IMR-90 (cell line): ENCODE results near the gene FAM72D.
"Not testable (repeated sequence)": the region's sequence is repeated elsewhere in the genome, so short reads cannot be mapped to it uniquely, and the experiment has no call there.

Experiments used
- CHD1 ChIP-seq: IDR thresholded peaks from 2 replicates; pipeline ENCODE4 v1.6.1; 2012; ENCODE audit warnings: low read depth, low read length, improper control_type of control experiment
- MAFK ChIP-seq: IDR thresholded peaks from 2 replicates; pipeline ENCODE4 v1.6.1; 2012; ENCODE audit warnings: low read depth, low read length, improper control_type of control experiment
- POLR2A ChIP-seq: IDR thresholded peaks from 2 replicates; pipeline ENCODE4 v1.6.1; 2012; ENCODE audit warnings: mild to moderate bottlenecking, low read depth, low read length
- RAD21 ChIP-seq: IDR thresholded peaks from 2 replicates; pipeline ENCODE4 v1.6.1; 2012; ENCODE audit warnings: low read length, improper control_type of control experiment
- SMC3 ChIP-seq: fragments of 150-350 bp; IDR thresholded peaks from 2 replicates; pipeline ENCODE4 v1.6.1; 2016; ENCODE audit warnings: low read depth, mild to moderate bottlenecking, antibody characterized with exemption, low read length, moderate library complexity

DNA sequence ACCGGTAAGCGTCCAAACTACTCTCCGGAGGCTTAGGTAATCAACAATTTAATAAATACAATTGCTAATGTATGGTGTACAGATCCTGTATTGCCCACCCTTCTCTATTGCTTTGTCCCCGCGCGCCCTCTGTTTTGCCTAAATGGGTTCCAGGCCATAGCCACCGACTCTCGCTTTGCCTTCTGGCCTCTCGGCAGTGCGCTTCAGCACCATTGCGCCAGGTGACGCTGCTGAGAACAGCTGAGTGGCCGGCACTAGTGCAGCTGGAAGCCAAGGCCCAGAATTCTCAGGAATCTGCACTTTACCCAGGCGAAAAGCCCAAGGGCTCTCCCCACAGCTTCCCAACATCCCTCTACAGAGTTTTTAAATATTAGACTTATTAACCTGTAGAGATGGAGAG is 61.9 kb downstream of the FAM72D start:
- not testable (repeated sequence) for TF ChIP-seq POLR2A, MAFK, SMC3, CHD1, RAD21
